Psoas muscle (tissue), 8 donors: ENCODE data around the gene ERN1. TPM values are rescaled to one million over a fixed set of nuclear protein-coding genes. Genes with fewer than 3 reads are reported as not detected.
A peak's percentile ranks its signal among the peaks of the same experiment; 100 is the strongest.

Experiments
- ATAC-seq, 4 donors: fragments of 200-7000 bp; cut with Tn5 transposase; one replicate each; pipeline ENCODE4 v1.9.1; 2020; ENCODE audit warnings: moderate library complexity in 3 of 4, mild to moderate bottlenecking in 2 of 4
- DNase-seq, 2 donors: peaks; one replicate each; pipeline ENCODE4 v3.0.0-alpha.2; 2020
- H3K27ac ChIP-seq: fragments of 200-600 bp; one replicate; pipeline ENCODE4 v1.8.0; 2022
- H3K27me3 ChIP-seq, 3 donors: fragments of 200-600 bp in 1 of 3; one replicate each; pipeline versions ENCODE4 v1.6.1 to v1.8.0; 2013 to 2022; ENCODE audit warnings: low read length in 2 of 3, mild to moderate bottlenecking in 2 of 3, moderate library complexity in 1 of 3; ENCODE audit not compliant: insufficient read depth in 3 of 3
- H3K36me3 ChIP-seq, 2 donors: fragments of 200-600 bp in 1 of 2; one replicate each; pipeline versions ENCODE4 v1.6.1 to v1.8.0; 2013 to 2022; ENCODE audit warnings: low read depth in 1 of 2, mild to moderate bottlenecking in 1 of 2, moderate library complexity in 1 of 2; ENCODE audit not compliant: insufficient read depth in 1 of 2
- H3K4me1 ChIP-seq: fragments of 200-600 bp; one replicate; pipeline ENCODE4 v1.8.0; 2022
- H3K4me3 ChIP-seq: fragments of 200-600 bp; one replicate; pipeline ENCODE4 v1.8.0; 2022; ENCODE audit warnings: mild to moderate bottlenecking
- H3K9me3 ChIP-seq: fragments of 200-600 bp; one replicate; pipeline ENCODE4 v1.8.0; 2022
- WGBS, 3 donors: extraction: QIAGEN DNeasy Blood & Tissue Kit; methylation state at CpG; one replicate each; pipeline versions ENCODE4 v1.1.6 to v1.1.7; 2013; 5-methylcytosine and 5-hydroxymethylcytosine counted together
- intact Hi-C, 2 donors: fragments of 100-400 bp; cut with DNase I; formaldehyde crosslinking; loops; one replicate each; pipeline versions ENCODE4 v1.11.0 to v1.14.2; 2022
- polyA plus RNA-seq, 3 donors: library from polyadenylated mRNA; stranded (reverse); fragments of 200-250 nt; gene quantifications; one replicate each; pipeline ENCODE4 v1.2.3, GENCODE V29; 2013
- total RNA-seq, 4 donors: library from RNA; stranded (reverse); fragmentation: NEBNext Ultra II Directional in 2 of 4; extraction: Animal tissue kit (Norgen Biotek cat#: 25700) in 2 of 4; gene quantifications; one replicate each; pipeline versions ENCODE4 v1.2.1 to v1.2.4, GENCODE V29; 2021 to 2023
- TF ChIP-seq, protein P1 (sequence below): fragments of 200-600 bp; IDR thresholded peaks from one replicate; pipeline ENCODE4 v1.8.0; 2022; ENCODE audit warnings: antibody characterized with exemption
- donor health status: healthy with polysubstance abuse.
- donor health status: DM: no; HTN: no; CAD: no; lungs with moderate emphysema.
- donor health status: Bipolar disorder and iron deficiency.
- donor health status: healthy.
- donor health status: DM: yes; HTN: yes; CAD: no.
- donor health status: DM: no; HTN: no; CAD: no.
- donor health status: DM: no; HTN: no; CAD: no.
- donor health status: DM: yes; HTN: yes; CAD: no.

ERN1 gene
- total and polyA plus RNA-seq, 7 donors = 2.8 to 16.6 (median 10.6) TPM

GRCh38 chr17:64147110-64148016, 17.4 kb upstream of the ERN1 start:
- Histone ChIP-seq H3K4me3 (peak overlapping the region; percentile 83), H3K36me3 (peaks cover 4 to 20% of the 10 kb centered on the region in 2 donors), H3K9me3 (no peaks in the 10 kb centered on the region), H3K27me3 (no peaks in the 10 kb centered on the region), H3K4me1 (peaks cover 56% of the 10 kb centered on the region), H3K27ac (peak overlapping the region; percentile 95)
- intact Hi-C loops = loop anchor here (1.0 to 5.0 kb wide), 6 partner anchors 25 to 135 kb away; partner anchors contain the start of gene TEX2 (in 1 of the 2)
- DNase-seq = no peak
- WGBS, 3 donors = 19 to 32% (median 19%) methylated on average over 15 of the region's 15 CpGs
- ATAC-seq = peak in 3 of 4 donors; percentile 22 to 40 (median 29)
- TF ChIP-seq, protein P1, sequence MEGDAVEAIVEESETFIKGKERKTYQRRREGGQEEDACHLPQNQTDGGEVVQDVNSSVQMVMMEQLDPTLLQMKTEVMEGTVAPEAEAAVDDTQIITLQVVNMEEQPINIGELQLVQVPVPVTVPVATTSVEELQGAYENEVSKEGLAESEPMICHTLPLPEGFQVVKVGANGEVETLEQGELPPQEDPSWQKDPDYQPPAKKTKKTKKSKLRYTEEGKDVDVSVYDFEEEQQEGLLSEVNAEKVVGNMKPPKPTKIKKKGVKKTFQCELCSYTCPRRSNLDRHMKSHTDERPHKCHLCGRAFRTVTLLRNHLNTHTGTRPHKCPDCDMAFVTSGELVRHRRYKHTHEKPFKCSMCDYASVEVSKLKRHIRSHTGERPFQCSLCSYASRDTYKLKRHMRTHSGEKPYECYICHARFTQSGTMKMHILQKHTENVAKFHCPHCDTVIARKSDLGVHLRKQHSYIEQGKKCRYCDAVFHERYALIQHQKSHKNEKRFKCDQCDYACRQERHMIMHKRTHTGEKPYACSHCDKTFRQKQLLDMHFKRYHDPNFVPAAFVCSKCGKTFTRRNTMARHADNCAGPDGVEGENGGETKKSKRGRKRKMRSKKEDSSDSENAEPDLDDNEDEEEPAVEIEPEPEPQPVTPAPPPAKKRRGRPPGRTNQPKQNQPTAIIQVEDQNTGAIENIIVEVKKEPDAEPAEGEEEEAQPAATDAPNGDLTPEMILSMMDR = no peak

DNA sequence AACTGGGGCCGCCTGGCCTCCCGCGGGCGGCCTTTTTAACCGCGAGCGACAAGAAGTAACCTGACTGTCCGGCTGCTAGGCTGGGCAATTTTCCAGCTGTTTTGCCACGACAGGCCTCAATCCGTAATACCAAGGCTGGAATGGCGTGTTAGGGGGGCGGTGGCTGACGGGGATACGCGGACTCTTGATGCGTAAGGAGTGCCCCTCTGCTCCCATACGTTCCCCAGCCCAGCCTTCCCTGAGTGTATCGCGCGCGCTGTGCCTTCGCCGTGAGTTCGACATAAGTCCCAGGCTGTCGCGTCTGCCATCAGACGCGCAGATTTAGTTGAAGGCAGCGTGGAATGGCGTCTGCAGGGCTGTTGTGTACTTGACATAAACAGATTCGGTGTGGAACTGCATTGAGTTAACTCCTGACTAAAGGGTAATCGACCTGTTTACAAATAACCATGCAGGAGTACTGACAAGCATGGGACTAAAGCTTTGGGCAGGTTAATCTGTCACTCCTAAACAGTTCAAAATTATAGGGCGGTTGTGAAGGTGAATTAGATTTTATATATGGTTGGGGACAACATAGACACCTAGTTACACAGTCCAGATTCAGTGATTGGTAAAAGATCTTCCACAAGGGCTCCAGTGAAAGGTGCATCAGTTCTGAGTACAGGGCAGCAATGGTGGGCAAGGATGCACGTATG, 16.6 kb upstream of the ERN1 start:
- Histone ChIP-seq H3K27ac (peak overlapping the region; percentile 95), H3K4me3 (peak overlapping the region; percentile 83), H3K27me3 (no peaks in the 10 kb centered on the region), H3K4me1 (peaks cover 48% of the 10 kb centered on the region), H3K36me3 (peaks cover 2 to 17% of the 10 kb centered on the region in 2 donors), H3K9me3 (no peaks in the 10 kb centered on the region)
- DNase-seq = peak; percentile 72 to 85
- intact Hi-C loops = loop anchor here (1.0 to 5.0 kb wide), 4 partner anchors 26 to 136 kb away; partner anchors contain the start of gene TEX2 (in 1 of the 2)
- TF ChIP-seq, protein P1 = no peak
- ATAC-seq = peak; percentile 26 to 58 (median 50)
- WGBS, 3 donors = 1 to 3% (median 2%) methylated on average over 34 of the region's 34 CpGs

DNA sequence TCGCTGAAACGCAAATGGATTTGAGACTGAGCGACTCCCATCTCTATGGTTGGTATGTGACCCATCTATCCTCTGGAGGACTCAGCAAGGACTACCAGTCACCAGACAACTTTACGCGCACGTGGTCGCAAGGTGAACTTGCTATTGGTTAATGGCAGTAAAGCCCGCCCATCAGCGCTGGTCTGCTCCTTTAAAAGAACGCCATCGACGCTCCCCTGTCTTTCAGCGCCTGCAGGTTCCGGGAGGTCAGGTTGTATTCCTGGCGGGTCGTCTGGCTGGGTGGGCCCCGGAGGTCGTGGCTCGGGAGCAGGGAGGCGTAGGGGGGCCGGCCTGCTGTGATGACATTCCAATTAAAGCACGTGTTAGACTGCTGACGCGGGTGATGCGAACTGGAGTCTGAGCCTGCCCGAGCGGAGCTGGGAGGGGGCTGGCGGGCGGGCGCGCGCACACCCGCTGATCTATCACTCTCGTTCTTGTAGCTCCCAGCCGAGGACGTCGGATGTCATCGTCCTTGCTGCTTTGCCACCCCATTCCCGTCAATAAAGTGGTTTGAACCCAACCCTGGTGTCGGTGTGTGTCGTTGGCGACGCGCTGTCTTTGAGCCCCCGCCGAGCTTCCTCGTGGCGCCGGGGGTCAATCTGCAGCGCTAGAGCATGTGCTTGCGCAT, 15.9 kb upstream of the ERN1 start:
- TF ChIP-seq, protein P1 = no peak
- H3K36me3 ChIP-seq = peaks cover 2 to 17% of the 10 kb centered on the region in 2 donors
- intact Hi-C loops = loop anchor here in 1 of 2 donors (5.0 kb wide), 3 partner anchors 56 to 136 kb away; partner anchors contain the start of gene TEX2
- peak overlapping the region; percentile 95 for H3K27ac ChIP-seq
- no peaks in the 10 kb centered on the region for H3K27me3 ChIP-seq
- DNase-seq = peak; percentile 96 to 98
- peak; percentile 86 to 92 (median 88) for ATAC-seq
- WGBS, 3 donors = 0% methylated on average over 47 to 51 of the region's 51 CpGs
- H3K4me3 ChIP-seq = peak overlapping the region; percentile 83
- H3K9me3 ChIP-seq = no peaks in the 10 kb centered on the region
- peaks cover 42% of the 10 kb centered on the region for H3K4me1 ChIP-seq

DNA sequence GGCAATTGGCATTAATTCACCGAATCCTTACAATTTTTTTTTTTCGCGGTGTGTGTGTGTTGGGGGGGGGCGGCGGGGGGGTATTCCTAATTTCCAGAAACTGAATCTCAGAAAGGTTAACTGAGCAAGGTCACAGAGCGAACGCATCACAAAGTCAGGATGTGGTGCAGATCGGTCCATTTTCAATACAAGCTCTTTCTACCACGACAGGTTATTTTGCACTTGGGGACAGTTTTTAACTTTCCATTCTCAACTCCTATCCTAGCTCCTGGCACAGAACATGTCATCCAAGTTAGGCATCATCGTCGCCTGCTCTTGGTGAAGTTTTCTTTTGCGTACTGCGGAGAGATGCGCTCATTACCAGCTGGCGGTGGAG, 15.4 kb upstream of the ERN1 start:
- peaks cover 2 to 11% of the 10 kb centered on the region in 2 donors for H3K36me3 ChIP-seq
- ATAC-seq = peak in 1 of 4 donors; percentile 0

More for the DNA sequence above, 15.4 kb upstream of the ERN1 start:
- peaks cover 36% of the 10 kb centered on the region for H3K4me1 ChIP-seq
- DNase-seq = no peak
- H3K27ac ChIP-seq = peak overlapping the region; percentile 95
- peak overlapping the region; percentile 83 for H3K4me3 ChIP-seq
- WGBS, 3 donors = 0 to 1% (median 0%) methylated on average over 15 of the region's 15 CpGs
- no peaks in the 10 kb centered on the region for H3K9me3 ChIP-seq
- H3K27me3 ChIP-seq = no peaks in the 10 kb centered on the region
- TF ChIP-seq, protein P1 = peak; percentile 13
- intact Hi-C loops = loop anchor here in 1 of 2 donors (5.0 kb wide), 3 partner anchors 57 to 137 kb away; partner anchors contain the start of gene TEX2
